ENCODE results near the gene MMAA.
"Not testable (repeated sequence)": the region's sequence is repeated elsewhere in the genome, so short reads cannot be mapped to it uniquely, and the experiment has no call there.

Gene MMAA

GRCh38 chr4:145618932-145619638 lies at the start of gene MMAA:
TSS of gene MMAA (plus strand) at chr4:145619385. CDS start at chr4:145639140, 19,755 bp downstream.
- peak; percentile 69 for TF ChIP-seq CTCF (IDR thresholded peaks at IDR 0.05)
- peaks cover 24% of the 10 kb centered on the region for H3K4me1 Mint-ChIP-seq
- peaks cover 27% of the 10 kb centered on the region for H3K9me3 Mint-ChIP-seq

GRCh38 chr4:145574546-145574945 lies 44.6 kb upstream of the MMAA start:
- H3K9me3 Mint-ChIP-seq, result peaks cover 78% of the 10 kb centered on the region
- H3K27me3 Mint-ChIP-seq (ENCODE audit: low read depth, poor library complexity); H3K4me3 Mint-ChIP-seq; H3K36me3 Mint-ChIP-seq (ENCODE audit: low read depth); H3K27ac Mint-ChIP-seq; H3K4me1 Mint-ChIP-seq; DNase-seq: not testable (repeated sequence)

More at GRCh38 chr4:145618932-145619638, at the start of gene MMAA:
- H3K27me3 Mint-ChIP-seq (ENCODE audit: low read depth, poor library complexity), result no peaks in the 10 kb centered on the region
- H3K27ac Mint-ChIP-seq, result peak within 1 kb of the TSS; percentile 96
- H3K4me3 Mint-ChIP-seq, result peak within 1 kb of the TSS; percentile 92
- peak; percentile 96 for DNase-seq
- peaks cover 31% of the 10 kb centered on the region for H3K36me3 Mint-ChIP-seq (ENCODE audit: low read depth)

- Mint-ChIP-seq H3K27me3 (ENCODE audit: low read depth, poor library complexity) (peaks cover 9% of the 10 kb centered on the region), H3K4me3 (no peak overlapping the region), H3K36me3 (ENCODE audit: low read depth) (no peaks in the 10 kb centered on the region), H3K9me3 (peaks cover 42% of the 10 kb centered on the region), H3K4me1 (no peaks in the 10 kb centered on the region), H3K27ac (no peak overlapping the region)
- no peak for TF ChIP-seq CTCF (IDR thresholded peaks at IDR 0.05)
- no peak for DNase-seq
Measured at GRCh38 chr4:145580906-145581305, 38.3 kb upstream of the MMAA start.

GRCh38 chr4:145583191-145584055 lies 35.8 kb upstream of the MMAA start:
- Mint-ChIP-seq H3K4me1 (no peaks in the 10 kb centered on the region), H3K27me3 (ENCODE audit: low read depth, poor library complexity) (peaks cover 15% of the 10 kb centered on the region), H3K27ac (no peak overlapping the region), H3K9me3 (peaks cover 18% of the 10 kb centered on the region), H3K36me3 (ENCODE audit: low read depth) (no peaks in the 10 kb centered on the region), H3K4me3 (no peak overlapping the region)
- no peak for TF ChIP-seq CTCF (IDR thresholded peaks at IDR 0.05)
- no peak for DNase-seq

- Mint-ChIP-seq H3K4me1 (no peaks in the 10 kb centered on the region), H3K4me3 (no peak overlapping the region), H3K36me3 (ENCODE audit: low read depth) (no peaks in the 10 kb centered on the region), H3K27ac (no peak overlapping the region), H3K27me3 (ENCODE audit: low read depth, poor library complexity) (peaks cover 11% of the 10 kb centered on the region), H3K9me3 (peaks cover 21% of the 10 kb centered on the region)
- no peak for DNase-seq
- TF ChIP-seq CTCF (IDR thresholded peaks at IDR 0.05), result no peak
Measured at GRCh38 chr4:145587088-145587754, 32.0 kb upstream of the MMAA start.

- H3K27me3 Mint-ChIP-seq (ENCODE audit: low read depth, poor library complexity), result peaks cover 18% of the 10 kb centered on the region
- peaks cover 33% of the 10 kb centered on the region for H3K9me3 Mint-ChIP-seq
- not testable (repeated sequence) for H3K27ac Mint-ChIP-seq; H3K4me3 Mint-ChIP-seq; H3K4me1 Mint-ChIP-seq; DNase-seq; H3K36me3 Mint-ChIP-seq (ENCODE audit: low read depth)
Measured at GRCh38 chr4:145589381-145589780, 29.8 kb upstream of the MMAA start.
